OCI-M2 (cell line): Measurements from ENCODE around the gene VWA8.
A peak's percentile ranks its signal among the peaks of the same experiment; 100 is the strongest.

Source experiments
- DNase-seq: peaks from one replicate; lab custom pipeline; 2025; ENCODE audit not compliant: unreplicated experiment; lab: John Stamatoyannopoulos, UW

The VWA8 gene

DNA sequence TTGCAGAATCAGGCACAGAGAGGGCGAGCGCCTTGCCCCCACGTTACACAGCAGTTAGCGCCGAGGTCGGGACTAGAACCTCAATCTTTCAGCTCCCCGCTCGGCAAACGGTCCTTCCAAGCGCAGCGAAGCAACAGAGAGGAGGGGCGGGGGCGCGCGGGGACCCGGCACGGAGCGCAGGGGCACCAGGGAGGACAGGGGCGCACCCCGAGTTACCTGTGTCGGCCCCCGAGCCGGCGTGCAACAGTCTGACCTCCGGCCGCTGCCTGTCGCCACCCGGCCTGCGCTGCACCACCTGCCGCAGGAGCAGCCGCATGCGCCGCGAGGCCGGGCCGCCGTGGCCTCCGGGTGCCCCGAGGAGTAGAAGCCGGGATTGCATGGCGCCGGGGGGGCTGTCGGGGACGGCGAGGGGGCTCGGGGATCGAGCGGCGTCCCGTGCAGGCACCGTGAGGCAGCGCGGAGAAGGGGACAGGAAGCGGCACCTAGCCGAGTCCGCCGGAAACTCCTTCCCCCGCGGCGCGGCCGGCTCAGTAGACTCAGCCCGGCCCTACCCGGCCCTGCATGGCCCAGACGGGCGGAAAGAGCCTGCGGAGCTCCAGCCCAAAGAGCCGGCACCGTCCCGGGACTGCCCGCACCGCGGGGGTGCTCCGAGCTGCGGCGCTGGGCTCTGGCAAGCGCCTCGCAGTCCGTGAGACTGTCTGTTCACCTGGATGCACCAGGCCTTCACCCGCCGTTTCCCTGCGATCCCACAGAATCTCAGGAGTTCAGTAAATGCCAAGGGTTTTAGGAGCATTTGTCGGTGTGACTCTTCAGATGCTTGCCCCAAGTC is at the start of gene VWA8:
Gene VWA8, minus strand, starts transcription at position 473 of the 829 bp plus-strand sequence. Its CDS starts 94 bp downstream, at position 379.
- peak; percentile 17 for DNase-seq

GRCh38 chr13:42009057-42009456 is 48.1 kb upstream of the VWA8 start:
- no peak for DNase-seq

GRCh38 chr13:42007844-42008243 is 46.9 kb upstream of the VWA8 start:
- DNase-seq: no peak

- DNase-seq: no peak
Observed at GRCh38 chr13:42002066-42002465, 41.2 kb upstream of the VWA8 start.

DNA sequence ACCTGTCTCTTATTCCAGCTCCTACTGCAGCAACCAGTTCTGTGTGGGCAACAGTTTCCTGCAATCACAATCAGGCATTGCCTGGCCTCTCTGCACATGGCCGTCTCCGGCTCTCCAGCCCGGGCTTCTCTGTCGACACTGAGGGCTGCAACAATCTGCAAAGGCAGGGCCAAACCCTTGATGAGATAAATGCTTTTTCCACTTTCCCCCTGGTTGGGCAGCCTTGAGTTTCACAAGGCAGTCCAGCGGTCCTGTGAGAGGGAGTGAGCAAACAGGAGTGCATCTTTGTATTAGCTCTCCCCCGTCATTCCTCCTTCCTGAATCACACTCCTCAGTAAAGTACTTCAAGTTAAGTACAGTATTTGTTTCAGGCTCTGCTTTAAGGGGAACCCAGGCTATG is 40.7 kb upstream of the VWA8 start:
- no peak for DNase-seq

- DNase-seq: no peak
Observed at GRCh38 chr13:42000846-42001245, 39.9 kb upstream of the VWA8 start.

- DNase-seq: no peak
Observed at GRCh38 chr13:41997396-41997795, 36.5 kb upstream of the VWA8 start.

- peak; percentile 40 for DNase-seq
Observed at GRCh38 chr13:41995946-41996345, 35.0 kb upstream of the VWA8 start.

DNA sequence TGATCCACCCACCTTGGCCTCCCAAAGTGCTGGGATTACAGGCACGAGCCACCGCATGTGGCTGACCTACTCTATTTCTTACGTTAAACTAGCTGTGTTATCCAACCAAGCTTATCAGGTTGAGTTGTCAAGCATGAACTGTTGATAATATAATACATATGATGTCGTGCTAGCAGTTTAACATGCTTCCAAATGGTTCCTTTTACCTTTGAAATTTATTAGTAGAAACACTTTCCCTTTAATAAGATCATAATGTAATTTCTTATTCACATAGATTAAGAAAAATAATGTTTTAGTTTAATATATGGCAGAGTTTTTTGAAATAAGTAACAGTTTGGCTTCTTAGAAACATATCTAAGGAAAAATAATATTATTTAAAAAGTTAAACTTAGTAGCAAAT is 34.4 kb upstream of the VWA8 start:
- DNase-seq: no peak

DNA sequence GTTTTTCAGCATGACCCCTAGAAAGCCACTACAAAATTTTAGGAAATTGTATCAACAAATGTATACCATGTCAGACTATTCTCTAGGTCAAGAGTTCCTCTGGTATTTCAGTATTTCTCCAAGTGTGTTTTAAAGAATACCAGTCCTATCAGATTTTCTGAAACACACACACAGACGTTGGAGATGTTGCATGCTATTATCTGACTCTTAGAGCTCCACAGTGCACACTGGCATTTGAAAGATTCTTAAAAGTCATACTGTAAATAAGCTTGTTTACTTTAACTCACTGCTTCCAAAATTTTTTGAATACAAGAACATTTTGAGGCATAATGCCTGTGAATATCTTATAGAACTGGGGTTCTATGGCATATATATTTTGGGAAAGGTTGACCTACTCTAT is 33.8 kb upstream of the VWA8 start:
- no peak for DNase-seq

GRCh38 chr13:41991936-41992335 is 31.0 kb upstream of the VWA8 start:
- no peak for DNase-seq

DNA sequence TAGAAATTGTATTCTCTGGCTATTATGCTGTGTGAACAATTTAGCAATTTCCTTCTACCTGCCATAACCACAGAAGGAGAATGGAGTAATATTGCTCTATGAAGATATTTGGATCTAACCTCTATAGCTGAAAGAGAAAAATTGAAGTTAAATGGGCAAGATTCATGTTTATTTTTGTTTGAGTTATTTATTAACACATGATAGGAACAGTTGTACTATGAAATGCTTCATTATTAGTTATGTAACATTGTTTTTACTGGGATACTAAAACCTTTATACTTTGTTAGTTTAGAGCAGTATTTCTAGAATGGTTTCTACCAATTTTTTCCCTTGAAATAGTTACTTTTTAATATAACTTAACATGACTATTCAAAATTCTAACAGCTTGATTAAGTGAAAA is 27.3 kb upstream of the VWA8 start:
- no peak for DNase-seq

- DNase-seq: no peak
Observed at GRCh38 chr13:41985788-41986508, 25.0 kb upstream of the VWA8 start.

DNA sequence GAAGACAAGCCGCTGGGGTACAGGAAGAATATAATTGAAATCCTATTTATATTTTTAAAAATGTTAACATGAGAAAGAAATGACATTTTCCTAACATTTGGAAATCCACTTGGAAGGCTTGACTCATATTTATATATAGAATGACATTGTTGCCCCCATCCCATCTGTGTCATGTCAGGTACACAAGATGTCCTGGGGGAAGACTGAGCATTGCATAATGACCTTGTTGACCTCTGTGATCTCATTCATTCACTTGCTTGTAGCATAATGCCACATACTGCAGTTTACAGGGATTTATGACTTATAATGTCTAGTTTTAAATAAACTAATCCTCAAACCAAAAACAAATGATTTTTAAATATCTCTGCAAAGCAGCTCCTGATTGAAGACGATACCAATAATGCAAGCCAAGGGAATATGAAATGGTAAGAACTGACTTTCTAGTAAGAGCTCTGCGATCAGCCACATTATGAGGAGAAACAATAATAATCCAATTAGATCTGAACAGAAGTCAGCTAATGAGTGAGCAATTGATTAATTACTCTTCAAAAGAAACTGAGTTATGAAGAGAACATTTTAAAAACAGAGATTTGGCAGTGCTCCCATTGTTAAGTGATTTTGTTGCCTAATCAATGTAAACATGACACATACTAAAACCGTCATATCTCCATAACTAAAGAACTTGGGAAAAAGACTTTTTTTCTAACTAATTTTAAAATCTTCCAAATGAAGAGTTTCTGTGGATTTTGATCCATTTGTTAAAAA is 21.2 kb upstream of the VWA8 start:
- DNase-seq: no peak

DNA sequence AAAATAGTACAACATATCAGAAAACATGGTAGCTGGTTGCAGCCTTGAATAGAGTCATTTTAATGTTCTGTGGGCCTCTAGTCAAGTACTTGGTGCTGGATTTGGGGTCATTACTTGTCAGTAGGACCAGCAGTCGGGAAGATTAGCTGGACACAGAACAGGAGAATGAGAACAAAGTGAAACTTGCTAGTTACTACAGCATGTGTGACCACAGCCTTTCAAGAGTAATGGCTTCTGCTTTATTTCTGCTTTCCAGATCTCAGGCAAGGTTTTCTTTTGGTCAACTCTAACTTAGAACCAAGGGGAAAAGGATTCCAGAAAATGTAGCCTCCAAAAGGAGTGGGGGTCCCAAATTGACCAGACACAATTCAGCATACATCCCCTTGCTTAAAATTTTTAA is 17.1 kb upstream of the VWA8 start:
- no peak for DNase-seq

- no peak for DNase-seq
Observed at GRCh38 chr13:41976476-41976875, 15.6 kb upstream of the VWA8 start.

GRCh38 chr13:41974262-41974900 is 13.5 kb upstream of the VWA8 start:
- DNase-seq: no peak

- no peak for DNase-seq
Observed at GRCh38 chr13:41973247-41973741, 12.4 kb upstream of the VWA8 start.

DNA sequence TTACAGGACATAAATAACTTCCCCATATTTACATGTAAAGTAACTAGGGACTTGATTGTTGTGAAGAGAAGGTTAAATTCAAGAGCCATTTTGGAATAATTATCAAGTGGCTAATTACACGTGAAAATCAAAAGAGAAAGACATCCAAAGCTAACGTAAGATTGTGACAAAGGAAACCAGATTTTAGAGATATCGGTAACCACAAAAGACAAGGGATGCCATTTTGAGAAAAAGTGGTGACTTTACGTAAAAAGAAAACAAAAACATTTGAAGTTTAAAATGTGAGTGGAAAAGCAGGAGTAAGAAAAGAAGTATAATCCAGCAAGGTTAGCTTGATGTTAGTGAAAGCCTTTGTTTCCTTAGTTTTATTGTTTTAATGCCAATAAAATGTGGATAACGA is 10.9 kb upstream of the VWA8 start:
- DNase-seq: no peak

DNA sequence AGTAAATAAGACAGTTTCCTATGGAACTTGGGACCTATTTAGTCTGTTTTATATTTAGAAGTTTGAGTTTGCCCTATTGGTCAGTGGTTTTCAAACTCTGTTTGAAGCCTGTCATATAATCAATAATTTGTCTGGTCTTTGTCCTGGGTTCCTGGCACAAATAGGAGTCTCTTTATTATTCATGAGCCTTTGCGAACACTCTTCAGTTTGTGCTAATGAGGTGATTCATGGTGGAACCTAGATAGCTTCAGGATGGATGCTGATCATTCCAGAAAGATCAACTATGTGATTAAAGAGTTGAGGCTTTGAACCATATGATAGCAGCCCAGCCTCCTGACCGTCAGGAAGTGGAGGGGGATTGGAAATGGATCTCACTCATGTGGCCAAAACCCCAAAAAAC is 10.0 kb upstream of the VWA8 start:
- DNase-seq: no peak

DNA sequence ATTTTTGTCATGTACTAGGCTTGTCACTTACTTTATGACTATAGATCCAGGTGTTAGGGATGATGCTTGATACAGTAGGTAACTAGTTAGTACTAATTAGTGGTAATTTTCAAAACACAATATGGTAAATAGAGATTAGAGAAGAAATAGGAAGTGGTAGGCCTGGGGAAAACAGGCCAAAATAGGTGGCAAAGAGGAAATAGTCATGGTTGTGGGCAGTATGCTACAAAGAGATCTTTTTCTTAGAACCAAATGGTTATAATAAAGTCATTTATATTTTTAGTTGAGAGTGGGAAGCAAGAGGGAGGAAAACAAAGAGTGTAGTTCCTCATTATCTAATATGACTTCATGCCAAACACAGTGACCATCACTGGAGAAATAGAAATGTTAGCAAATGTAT is 9.1 kb upstream of the VWA8 start:
- DNase-seq: no peak
